NCI-H1417 (cell line): ENCODE measurements around the gene SPP2.

Experiments
- DNase-seq, 3 experiments: peaks; one replicate each; lab custom pipeline; 2025; lab: John Stamatoyannopoulos, UW

SPP2 gene, protein sequence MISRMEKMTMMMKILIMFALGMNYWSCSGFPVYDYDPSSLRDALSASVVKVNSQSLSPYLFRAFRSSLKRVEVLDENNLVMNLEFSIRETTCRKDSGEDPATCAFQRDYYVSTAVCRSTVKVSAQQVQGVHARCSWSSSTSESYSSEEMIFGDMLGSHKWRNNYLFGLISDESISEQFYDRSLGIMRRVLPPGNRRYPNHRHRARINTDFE

DNA sequence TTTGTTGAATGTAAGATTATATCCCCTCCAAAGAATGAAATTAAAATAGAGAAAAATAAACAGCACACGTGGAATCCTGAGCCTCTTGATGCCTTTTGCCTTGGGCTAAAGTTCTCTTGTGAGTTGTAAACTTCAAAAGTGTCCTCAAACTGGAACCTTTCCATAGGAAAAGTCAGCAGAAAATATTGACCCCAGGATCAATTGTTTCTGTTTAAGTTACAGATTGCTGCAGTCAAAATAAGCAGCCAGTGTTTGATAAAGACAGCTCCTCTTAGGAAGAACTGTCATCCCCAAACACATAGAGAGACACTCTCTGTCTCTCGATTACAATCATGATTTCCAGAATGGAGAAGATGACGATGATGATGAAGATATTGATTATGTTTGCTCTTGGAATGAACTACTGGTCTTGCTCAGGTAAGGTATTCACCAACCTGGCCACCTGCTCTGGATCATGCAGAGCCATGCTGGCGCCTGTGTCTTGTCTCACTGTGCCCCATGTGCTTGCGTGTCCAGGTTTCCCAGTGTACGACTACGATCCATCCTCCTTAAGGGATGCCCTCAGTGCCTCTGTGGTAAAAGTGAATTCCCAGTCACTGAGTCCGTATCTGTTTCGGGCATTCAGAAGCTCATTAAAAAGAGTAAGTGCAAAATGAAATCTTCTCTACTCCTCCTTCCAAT is at the start of gene SPP2:
Gene SPP2 (plus strand): TSS at position 248 of the 681 bp plus-strand sequence. CDS start 85 bp downstream, at position 333.
- no peak for DNase-seq

DNA sequence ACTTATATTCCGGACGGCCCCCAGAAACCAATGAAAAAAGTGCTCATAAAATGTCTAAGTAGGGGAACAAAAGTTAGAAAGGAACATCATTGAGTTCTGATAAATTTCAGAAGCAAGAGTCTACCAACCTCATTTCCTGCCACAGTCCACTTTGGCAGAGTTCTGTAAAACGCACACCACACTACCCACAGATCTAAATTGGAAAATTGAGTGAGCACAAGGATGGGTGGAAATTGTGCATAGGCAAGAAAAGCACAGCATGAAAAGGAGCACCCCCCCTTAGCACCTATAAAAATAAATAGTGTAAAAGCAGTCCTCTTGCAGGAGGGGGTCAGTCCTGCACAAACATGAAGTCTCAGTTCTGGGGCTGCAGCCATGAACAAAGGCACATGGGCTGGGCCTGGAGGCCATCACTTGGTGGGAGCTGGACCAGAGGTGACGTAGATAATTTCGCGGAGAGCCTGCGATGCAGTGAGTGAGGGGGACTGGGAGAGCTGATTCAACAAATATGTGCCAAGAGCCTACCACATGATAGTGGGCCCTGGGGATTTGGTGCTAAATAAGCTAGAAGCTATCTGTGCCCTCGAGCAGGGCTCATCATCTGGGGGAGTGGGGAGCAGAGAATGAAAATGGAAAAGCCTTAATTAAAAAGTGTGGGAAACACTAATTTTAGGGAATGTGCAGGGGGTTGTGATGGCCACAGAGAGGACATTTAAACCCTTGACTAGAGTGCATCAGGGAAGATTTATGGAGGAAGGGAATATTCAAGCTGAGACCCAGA is 48.9 kb upstream of the SPP2 start:
- DNase-seq, result no peak

DNA sequence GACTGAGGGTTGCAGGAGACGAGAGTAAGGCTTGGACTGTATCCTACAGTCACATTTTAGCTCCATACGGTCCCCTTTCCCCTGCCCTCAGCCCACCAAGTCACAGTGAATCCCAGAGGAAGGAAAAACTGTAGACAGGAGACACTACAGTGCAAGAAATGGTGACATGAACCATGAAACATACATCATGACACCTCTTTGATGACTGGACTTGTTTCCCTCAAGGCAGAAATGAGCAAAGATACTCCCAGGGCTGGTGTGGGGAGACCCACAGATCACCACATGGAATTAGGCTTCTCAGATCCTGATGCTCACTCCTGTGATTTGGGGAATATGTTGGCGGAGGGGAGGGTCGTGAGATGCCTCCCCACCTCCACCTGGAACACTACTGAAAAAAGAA is 48.2 kb upstream of the SPP2 start:
- DNase-seq, result no peak

DNA sequence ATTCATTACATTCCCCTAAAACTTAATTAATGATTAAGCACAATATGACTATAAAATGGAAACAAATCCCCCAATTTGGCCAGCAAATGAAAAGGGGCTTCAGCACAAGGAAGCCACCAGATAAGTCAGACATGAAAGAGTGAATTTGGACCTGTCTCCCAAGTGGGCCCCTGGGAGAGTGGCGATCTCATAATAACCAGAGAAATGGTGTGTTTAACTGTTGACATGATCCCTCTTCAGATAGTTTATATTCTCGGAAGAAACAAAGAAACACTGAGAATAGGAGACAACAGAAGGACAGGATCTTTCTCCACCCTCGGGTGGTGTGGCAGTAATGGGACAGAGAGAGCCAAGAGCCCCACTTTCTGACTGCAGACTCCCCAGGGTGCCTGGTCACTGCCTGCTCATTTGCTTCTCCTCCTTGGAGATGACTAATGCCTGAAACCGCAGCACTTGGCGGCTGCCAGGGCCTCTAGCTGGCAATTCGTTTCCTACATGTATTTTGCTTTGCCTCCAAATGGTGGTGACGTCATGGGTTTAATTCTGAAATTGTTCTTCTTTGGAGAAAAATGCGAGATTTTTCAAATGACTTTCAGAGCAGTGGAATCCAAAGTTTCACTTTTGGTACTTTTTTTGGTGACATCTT is 46.4 kb upstream of the SPP2 start:
- DNase-seq, result peak in 1 of 3 experiments; percentile 52

DNA sequence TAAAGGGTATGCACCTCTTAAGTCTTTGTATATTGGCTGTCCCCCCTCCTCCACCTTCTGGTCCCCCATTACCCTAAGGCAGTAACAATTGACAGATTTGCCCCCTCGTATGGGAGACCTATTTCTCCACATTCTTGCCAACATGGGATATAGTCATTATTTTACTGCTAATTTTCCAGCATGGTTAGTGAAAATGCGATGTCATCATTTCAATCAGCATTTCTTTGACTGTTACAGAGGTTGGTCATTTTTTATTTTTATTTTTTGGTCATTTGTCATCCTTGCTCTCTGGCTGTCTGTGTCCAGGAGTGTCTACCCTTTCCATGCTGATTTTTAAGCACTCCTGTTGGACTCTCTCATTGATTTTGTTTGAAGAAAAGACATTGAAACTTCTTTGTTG is 45.4 kb upstream of the SPP2 start:
- no peak for DNase-seq

DNA sequence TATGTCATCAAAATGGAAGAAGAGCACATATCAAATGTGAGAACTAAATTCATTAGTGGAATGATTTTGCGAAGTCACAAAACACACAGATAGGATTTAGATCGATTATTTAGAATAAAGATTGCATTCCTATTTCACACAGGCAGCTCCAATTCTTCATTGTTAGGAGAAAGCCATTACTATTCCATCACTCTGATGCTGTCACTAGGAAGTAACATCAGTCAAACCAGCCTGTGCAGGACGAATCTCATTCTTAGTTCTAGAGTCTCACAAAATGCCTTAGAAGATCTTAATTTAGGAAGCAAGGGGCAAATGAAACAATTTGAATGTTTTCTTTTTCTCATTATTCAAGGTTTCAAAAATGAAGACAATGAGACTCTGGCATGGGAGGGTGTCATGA is 44.0 kb upstream of the SPP2 start:
- no peak for DNase-seq

DNA sequence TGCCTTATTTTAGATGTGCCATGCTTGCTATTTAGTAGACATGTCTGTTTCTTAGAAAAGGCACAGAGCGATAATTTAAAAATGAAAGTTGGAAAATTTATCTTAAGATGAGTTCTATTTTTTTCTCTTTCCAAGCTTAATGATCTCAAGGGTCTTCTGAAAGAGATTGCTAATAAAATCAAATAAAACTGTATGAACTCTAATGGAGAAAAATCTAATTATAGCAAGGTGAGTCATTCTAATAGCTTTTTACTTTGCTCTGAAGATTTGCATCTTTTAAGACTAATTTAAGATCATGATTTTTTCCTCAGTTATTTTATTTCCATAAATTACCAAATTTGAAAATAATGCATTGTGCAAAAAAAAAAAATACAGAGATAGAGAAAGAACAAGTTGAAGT is 36.1 kb upstream of the SPP2 start:
- DNase-seq, result no peak

DNA sequence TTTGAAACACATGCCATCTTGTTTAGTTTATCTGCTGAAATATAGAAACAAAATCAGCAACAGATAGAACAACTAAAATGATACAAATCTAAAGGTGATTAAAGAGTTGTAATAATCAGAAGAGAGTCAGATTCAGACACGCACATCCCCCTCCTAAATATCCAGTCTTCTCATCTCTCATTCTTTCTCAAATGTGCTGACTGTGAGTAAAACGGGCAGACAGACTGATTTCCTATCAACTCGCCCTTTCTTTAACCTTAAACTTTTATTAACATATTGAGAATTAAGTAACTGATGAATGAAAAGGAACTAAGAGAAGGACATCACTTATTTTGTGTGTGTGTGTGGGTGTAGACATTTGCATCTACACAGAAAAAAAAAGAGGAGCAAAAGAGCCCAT is 34.6 kb upstream of the SPP2 start:
- no peak for DNase-seq

DNA sequence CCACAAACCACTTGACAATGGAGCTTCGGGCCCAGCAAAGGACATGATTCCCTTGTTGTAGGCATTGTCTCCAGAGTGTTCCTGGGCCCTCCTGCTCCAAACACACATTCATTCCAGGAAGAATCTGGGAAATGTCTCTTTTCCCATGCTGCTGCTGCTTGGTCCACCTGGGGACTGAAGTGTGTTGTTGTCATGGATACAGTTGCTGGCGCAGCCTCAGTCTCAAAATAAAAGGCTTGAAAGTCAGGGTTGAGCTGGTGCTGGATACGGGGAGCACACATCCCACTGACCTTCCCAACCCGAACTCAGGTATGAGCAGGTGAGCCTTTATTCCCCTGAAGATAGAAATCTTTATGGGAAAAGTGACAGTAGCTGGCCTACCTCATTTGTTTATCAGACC is 30.6 kb upstream of the SPP2 start:
- peak in 2 of 3 experiments; percentile 13 to 35 for DNase-seq

DNA sequence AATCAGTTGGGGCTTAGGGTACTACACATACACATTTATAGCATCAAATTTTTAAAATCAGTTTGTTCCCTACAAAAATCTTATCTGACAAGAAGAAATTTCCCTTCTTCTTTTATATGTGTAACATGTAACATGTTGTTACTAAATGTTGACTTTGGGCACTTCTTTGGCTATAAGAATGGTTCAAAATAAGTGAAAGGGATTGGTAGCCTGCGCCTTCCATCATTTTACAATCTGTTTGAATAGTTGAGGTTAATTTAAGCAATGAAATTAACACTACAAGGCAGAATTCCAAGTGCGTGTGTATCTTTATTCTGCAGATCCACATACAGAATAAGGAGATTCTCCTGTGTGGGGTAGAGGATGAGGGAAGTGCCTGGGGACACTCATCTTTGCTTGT is 30.2 kb upstream of the SPP2 start:
- DNase-seq, result no peak

DNA sequence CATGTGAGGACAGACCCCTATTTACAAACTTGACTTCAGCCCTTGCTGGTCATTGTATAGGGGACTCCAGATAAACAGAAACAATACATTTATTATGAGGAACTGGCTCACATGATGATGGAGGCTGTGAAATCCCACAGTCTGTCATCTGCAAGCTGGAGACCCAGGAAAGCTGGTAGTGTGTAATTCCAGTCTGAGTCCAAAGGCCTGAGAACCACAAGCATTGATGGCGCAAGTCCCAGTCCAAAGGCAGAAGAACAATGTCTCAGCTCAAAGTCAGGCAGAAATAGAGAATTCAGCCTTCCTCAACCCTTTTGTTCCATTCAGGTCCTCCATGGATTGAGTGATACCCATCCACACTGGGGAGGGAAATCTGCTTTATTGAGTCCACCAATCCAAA is 28.1 kb upstream of the SPP2 start:
- no peak for DNase-seq

DNA sequence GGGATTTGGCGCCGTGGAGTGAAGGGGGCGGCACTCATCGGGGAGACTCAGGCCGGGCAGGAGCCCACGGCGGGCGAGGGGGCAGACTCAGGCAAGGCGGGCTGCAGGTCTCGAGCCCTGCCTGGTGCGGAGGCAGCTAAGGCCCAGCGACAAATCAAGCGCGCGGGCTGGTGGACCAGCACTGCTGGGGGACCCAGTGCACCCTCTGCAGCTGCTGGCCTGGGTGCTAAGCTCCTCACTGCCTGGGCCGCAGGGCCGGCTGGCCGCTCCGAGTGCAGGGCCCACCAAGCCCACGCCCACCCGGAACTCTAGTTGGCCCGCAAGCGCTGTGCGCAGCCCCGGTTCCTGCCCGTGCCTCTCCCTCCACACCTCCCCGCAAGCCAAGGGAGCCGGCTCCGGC is 26.2 kb upstream of the SPP2 start:
- DNase-seq, result no peak

DNA sequence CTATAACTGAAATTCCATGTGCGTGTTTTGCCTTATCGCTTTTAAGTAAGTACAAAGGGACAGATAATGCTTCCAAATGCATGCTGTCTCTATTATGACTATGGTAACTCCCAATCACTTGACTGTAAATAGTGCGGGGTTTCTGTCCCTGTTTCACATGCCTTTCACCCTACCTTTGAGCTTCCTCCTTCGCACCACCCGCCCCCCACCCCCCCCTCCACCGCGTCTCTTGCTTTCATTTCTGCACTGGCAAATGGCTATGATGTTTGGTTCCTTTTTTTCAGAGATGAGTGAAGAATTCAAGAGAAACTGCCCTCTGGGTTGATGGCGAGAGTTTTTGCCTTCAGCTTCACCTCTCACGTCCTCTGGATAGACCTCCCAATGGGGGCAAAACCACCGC is 25.0 kb upstream of the SPP2 start:
- DNase-seq, result no peak

DNA sequence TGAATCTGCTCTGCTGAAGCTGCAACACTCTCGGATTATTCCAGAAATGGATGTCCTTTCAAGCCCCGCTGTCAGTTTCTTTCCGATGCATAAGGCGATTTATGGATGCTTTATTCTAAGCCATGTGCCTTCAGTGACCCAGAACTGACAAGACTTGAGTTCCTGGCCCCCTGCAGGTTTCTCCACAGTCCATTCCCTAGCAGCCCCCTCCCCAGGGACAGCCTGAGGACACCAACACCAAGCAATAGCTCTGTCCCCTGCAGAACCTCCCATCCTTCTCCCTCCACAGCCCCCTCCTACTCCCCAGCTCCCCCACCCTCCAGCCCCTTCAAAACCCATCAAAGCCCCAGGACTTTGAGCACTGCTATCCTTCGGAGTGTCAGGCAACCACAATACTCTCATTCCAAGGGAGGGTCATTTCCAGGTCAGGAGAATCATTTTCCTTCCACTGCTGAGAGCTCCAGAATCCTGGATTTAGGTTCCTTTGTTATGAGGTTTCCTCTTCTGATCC is 24.6 kb upstream of the SPP2 start:
- DNase-seq, result peak in 1 of 3 experiments; percentile 21

DNA sequence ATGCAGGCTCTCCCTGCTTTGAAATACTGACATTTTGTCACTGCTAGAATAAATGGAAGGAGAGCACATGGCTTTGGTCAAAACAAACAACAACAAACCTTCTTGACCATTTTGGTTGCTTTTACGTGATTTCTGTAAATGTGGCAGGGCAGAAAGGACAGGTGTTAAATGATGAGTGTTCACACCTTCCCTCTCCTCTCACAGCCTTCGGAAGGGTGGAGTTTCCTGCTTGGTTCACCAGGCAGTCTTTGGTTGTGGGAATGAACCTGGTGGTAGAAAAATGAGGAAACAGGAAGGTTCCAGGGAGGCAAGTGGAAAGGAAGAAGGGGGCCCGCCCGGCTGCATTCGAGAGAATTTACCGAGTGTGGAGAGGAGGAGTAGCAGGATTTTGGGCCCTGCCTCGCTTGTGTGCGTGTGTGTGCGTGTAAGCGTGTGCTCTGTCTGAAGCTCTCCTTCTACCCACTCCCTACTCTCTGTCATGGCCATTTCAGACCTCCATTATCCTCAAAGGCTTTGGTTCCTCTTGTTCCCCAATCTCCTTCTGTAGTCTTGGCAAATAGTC is 23.7 kb upstream of the SPP2 start:
- no peak for DNase-seq

DNA sequence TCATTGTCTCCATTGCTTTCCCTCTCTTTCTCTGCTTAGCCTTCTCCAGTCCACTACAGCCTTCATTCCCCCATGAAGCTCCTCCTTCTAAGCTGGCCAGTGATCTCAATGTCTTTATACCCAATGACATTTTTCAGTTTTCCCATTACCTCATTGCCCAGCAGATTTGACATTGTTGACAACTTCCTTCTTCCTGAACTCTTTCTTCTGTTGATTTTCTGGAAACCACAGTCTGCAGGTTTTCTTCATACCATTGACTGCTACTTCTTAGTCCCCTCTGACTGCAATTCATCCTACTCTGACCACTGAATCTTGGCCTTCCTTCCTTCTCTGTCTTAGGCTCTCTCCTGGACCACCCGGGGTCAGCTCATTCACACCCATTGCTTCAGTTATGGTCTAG is 22.9 kb upstream of the SPP2 start:
- DNase-seq, result no peak

DNA sequence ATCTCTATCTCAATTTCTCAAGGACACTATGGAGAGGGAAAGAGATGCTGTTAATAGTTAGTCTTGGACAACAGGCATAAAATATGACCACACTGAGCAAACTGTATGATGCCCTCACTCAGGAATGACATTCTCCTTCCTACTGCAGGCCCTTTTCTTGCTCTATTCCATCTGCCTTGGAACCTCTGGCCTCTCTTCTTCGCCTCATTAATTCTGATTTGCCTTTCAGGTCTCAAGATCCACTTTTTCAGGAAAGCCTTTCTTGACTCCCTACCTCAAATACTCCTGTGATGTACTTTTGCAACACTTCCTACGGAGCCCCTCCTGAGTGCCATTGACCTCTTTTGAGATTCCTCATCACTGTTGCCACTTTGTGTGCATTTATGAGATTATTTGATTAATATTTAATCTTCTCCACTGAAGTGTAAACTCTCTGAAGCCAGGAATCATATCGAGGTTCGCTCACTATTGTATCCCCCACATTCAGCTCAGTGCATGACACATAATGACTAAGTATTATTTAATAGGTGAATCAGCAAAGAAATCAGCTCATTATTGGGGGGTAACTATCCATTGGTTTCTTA is 21.3 kb upstream of the SPP2 start:
- no peak for DNase-seq

DNA sequence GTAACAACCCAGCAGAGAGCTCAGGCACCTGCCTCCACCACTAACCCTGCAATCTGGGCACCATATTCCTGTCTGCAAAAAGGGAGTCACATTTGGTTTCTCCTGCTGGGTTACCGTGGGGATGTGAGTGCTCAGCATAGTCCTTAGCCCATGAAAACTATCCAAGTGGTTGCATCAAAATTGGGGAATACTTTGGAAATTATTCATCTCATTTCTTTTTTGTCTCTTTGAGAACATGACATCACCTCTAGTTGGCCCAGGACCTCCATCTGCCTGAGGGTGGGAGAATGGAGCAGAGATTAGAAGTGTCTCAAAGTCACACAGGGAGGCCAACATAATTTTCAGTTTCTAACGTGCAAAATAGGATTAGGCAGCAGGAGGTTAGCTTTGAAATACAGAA is 19.3 kb upstream of the SPP2 start:
- no peak for DNase-seq

DNA sequence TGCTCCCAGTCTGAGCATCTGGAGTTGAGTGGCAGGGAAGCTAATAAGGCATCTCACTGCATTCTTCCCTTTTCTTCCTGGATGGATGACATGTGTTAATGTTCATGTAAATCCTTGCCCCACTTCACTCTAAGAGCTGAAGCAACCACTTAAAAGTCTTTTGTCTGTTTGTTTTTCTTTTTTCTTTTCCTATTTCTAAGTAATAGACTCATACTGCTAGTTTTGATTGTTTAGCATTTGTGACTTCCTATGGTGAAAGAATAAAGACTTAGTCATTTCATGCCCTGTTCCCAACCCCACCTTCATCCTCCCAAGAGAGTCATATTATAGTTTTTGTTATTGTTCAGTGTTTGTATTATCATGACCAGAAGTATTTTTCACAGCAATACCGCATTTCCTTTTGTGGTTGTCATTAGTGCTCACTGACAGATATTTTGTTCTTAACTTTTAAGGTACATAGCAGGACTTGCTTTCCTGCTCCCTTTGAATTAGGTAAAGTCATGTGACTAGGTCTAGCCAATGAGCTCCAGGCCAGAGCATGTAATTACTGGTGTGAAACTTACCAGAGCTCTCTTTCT is 18.1 kb upstream of the SPP2 start:
- no peak for DNase-seq

DNA sequence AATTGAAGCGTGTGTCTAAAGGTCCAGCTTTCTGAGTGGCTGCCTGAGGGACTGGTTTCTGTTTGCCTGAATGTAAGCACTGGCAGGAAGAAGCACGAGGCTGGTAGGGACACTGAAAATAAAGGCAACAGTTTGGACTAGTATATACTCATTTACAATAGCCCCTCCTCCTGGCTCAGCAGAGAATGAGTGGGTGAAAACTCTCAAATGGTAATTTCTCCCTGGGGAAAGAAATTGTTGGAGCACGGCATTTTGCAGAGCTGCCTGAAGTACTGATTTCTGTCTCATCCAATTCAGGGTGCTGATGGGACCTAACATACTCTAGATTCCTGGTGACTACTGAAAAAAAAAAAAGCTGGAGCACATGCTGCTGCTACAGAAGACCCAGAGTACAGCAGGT is 17.3 kb upstream of the SPP2 start:
- DNase-seq, result no peak

DNA sequence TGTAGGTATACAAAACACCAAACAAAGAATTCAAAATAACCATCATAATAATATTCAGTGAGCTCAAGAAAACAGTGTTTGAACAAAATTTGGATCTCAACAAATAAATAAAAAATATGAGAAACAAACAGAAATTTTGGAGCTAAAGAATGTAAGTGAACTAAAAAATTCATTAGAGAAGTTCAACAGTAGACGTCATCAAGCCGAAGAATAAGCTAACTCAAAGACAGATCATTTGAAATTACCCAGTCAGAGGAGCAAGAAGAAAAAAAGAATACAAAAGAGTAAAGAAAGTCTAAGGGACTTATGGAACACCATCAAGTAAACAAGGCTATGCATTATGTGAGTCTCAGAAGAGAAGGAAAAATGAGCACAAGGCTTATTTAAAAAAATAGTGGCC is 16.6 kb upstream of the SPP2 start:
- no peak for DNase-seq
